CD4-positive, alpha-beta T cell treated with Interleukin-4 for 1 hour (primary cell): ENCODE data around the gene VWA2.

Experiments
- DNase-seq, 2 donors: peaks; one replicate each; pipeline ENCODE4 v3.0.0-alpha.2; 2020 to 2022

VWA2 gene

GRCh38 chr10:114239117-114239993, at the start of gene VWA2:
Gene VWA2, plus strand, starts transcription at chr10:114239254. Its CDS starts 9,460 bp downstream, at chr10:114248714.
- DNase-seq, result no peak

- DNase-seq, result no peak
These were observed 49.4 kb upstream of the VWA2 start for GRCh38 chr10:114189700-114190099.

- no peak for DNase-seq
These were observed 44.0 kb upstream of the VWA2 start for GRCh38 chr10:114195079-114195478.

GRCh38 chr10:114199239-114199638, 39.8 kb upstream of the VWA2 start:
- no peak for DNase-seq

- DNase-seq, result no peak
These were observed 36.2 kb upstream of the VWA2 start for GRCh38 chr10:114202812-114203211.

- DNase-seq, result no peak
These were observed 32.2 kb upstream of the VWA2 start for GRCh38 chr10:114206902-114207301.

GRCh38 chr10:114207349-114207748, 31.7 kb upstream of the VWA2 start:
- no peak for DNase-seq

GRCh38 chr10:114208351-114208750, 30.7 kb upstream of the VWA2 start:
- no peak for DNase-seq

- DNase-seq, result no peak
These were observed 26.9 kb upstream of the VWA2 start for GRCh38 chr10:114212153-114212552.

- no peak for DNase-seq
These were observed 24.0 kb upstream of the VWA2 start for GRCh38 chr10:114215033-114215432.

GRCh38 chr10:114220281-114220680, 18.8 kb upstream of the VWA2 start:
- DNase-seq, result no peak

GRCh38 chr10:114221235-114221634, 17.8 kb upstream of the VWA2 start:
- DNase-seq, result no peak

- DNase-seq, result no peak
These were observed 16.0 kb upstream of the VWA2 start for GRCh38 chr10:114223066-114223465.

GRCh38 chr10:114228156-114228555, 10.9 kb upstream of the VWA2 start:
- DNase-seq, result no peak

GRCh38 chr10:114232561-114233176, 6.4 kb upstream of the VWA2 start:
- DNase-seq, result no peak

GRCh38 chr10:114233482-114233881, 5.6 kb upstream of the VWA2 start:
- no peak for DNase-seq

GRCh38 chr10:114234132-114234531, 4.9 kb upstream of the VWA2 start:
- DNase-seq, result no peak

- DNase-seq, result no peak
These were observed 916 bp downstream of the VWA2 start for GRCh38 chr10:114239994-114240345.

GRCh38 chr10:114242235-114242634, 3.2 kb downstream of the VWA2 start:
- no peak for DNase-seq

GRCh38 chr10:114243661-114244060, 4.6 kb downstream of the VWA2 start:
- DNase-seq, result no peak

GRCh38 chr10:114244126-114244525, 5.1 kb downstream of the VWA2 start:
- no peak for DNase-seq

- no peak for DNase-seq
These were observed 6.2 kb downstream of the VWA2 start for GRCh38 chr10:114245121-114245791.

- no peak for DNase-seq
These were observed 7.7 kb downstream of the VWA2 start for GRCh38 chr10:114246679-114247305.
